ENCODE data around the gene BRD3.
"Not testable (repeated sequence)": the region's sequence is repeated elsewhere in the genome, so short reads cannot be mapped to it uniquely, and the experiment has no call there.

BRD3 gene

DNA sequence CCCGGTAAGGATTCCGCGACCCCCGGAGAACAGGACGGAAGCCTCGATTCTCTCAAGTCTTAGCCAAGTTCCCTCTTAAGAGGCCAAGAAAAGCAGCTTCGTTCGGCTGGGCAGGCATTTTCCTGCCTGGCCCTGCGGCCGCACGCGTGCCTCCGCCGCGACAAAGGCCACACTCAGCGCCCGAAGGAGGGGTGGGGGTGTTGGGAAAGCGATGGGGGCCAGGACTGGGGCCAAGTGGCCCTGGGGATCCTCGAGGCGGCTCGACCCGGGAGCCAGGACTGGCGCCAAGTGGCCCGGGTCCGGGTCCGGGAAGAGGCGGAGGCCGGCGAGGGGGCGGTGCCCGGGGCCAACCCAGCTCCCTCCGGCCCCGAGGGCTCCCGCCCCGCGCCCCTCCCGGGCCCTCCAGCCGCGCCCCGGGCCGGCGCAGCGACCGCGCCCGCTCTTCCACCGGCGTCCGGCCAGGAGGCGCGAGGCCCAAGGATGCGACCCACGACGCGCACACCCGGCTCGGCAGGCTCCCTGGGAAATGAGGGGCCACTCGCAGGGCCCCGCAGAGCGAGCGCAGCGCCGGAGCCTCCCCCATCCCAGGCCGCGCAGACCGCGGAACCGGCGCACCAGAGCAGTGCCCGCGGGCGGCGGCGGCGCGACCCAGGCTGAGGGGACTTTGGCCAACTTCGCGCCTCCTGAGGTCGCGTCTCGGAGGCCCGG lies 76.5 kb downstream of the BRD3 start:
- no peak for DNase-seq

- DNase-seq, result no peak
Measured at GRCh38 chr9:133990366-133991213, 77.2 kb downstream of the BRD3 start.

GRCh38 chr9:133989625-133990365 lies 78.0 kb downstream of the BRD3 start:
- DNase-seq, result no peak

- not testable (repeated sequence) for DNase-seq
Measured at GRCh38 chr9:133988771-133989170, 79.1 kb downstream of the BRD3 start.

- no peak for DNase-seq
Measured at GRCh38 chr9:133987946-133988665, 79.7 kb downstream of the BRD3 start.

DNA sequence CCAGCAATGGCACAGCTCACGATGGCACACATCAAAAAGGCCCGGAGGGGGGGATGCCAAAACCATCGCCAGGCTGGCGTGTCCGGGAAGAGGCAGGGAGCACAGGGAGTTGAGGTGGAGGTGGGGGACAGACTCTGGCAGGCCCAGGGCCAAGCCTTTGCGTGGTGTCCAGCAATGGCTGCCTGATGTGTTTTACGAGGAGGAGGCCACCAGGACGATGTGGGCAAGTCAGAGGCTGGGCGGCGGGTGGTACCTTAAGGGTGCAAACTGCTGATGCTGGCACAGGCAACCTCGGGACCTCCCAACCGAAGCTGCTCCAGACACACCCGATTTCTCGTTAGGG lies 80.4 kb downstream of the BRD3 start:
- DNase-seq, result no peak

DNA sequence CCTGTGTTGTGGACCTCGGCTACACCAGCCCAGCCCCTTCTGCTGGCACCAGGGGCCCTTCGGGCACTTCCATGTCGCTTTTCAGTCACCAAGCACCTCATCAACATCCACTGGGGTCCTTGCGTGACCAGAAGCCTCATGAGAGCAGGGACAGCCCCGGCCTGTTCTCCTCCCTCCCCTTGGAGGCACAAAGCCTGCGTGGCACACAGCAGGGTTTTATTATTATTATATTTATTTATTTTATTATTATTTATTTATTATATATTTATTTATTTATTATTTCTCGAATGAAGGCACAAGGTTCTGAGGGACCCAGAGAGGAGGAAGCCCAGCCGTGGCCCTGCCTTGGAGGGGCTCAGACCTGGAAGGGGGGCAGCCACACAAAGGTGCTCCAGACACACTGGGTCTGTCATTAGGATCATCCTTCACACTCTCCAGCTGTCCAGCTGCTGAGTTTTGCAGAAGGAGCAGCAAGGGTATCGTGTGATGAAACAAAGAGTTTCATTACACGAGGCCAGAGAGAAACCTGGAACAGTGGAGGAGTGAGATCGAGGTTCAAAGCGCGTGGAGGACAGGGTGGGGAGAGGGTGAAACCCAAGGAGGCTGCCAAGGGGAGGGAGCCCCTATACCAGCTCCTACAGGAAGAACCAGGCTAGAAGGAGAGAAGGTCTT lies 80.9 kb downstream of the BRD3 start:
- DNase-seq, result no peak

DNA sequence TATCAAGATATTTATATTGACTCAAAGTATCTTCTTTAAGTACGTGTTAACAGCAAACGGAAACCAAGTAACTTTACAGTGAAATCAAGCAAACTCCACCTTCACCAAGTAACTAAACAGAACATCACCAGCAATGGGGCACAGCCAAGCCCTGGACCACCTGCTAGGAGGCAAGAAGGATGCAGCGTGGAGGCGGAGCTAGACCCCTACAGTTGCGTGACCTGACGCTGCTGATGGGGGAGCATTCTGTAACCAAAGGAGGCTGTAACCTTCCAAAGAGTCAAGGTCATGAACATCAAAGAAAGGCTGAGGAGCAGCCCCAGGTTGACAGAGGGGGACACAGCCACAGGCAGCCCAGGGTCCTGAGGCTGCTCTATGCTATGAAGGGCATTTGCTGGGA lies 81.8 kb downstream of the BRD3 start:
- DNase-seq, result no peak

GRCh38 chr9:133982971-133983720 lies 84.7 kb downstream of the BRD3 start:
- DNase-seq, result no peak

DNA sequence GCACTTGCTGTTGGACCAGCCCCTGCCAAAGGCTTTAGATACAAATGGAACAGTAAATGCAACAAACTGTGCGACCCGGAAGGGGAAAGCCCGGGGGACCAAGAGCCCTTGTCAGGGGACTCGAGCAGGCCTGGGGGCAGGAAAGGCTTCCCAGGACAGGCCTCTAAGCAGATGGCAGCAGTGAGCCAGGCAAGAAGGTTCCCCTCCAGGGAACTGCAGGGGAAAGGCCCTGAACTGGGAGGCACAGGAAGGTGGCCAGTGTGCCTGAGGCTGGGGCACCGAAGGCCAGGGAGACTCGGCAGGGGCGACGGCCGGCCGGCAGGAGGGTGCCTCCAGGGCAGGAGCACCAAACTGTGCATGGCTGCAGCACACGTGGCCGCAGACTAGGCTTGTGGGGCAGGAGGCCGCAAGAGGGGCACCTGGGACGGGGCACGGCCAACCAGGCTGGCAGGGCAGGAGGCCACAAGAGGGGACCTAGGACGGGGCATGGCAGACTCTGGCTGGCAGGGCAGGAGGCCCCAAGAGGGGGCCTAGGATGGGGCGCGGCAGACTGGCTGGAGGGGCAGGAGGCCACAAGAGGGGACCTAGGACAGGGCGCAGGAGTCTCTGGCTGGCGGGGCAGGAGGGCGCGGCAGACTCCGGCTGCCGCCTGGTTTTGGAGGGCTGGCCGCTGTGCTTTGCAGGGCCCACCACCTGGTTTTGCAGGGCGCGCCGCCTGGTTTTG lies 85.7 kb downstream of the BRD3 start:
- DNase-seq, result no peak

DNA sequence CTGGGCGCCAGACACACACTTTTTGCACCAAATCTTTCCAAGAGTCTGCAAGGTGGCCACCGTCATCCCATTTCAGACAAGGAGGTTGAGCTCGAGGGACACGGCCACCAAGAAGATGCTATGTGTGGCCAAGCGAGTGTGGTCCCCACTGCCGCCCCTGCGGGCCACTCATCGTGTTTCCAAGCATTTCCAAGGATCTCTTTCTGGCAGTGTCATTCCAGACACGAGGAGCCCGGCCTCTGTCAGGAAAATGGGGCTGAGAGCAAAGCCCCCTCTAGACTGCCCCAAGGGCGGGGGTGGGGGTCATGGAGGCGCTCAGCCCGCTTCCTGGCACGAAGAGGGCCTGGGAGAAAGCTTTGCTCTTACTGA lies 86.3 kb downstream of the BRD3 start:
- DNase-seq, result no peak

- no peak for DNase-seq
Measured at GRCh38 chr9:133980864-133981588, 86.8 kb downstream of the BRD3 start.

Data from activated effector memory CD4-positive, alpha-beta T cell treated with Interleukin-2 at 50 U/mL for 16 hours (primary cell).